GM12875 (cell line): ENCODE measurements around the gene ZNF576.

ENCODE experiments used
- H3K4me3 ChIP-seq: one replicate; pipeline ENCODE4 v1.5.1; 2011; ENCODE audit warnings: low read depth, low read length, control low read depth
- CTCF ChIP-seq: IDR thresholded peaks from 2 replicates; pipeline ENCODE4 v1.5.1; 2011; ENCODE audit warnings: low read depth, mild to moderate bottlenecking, control low read depth, inconsistent platforms, low read length, moderate library complexity, borderline replicate concordance; ENCODE audit not compliant: insufficient read depth

The ZNF576 gene

GRCh38 chr19:43638214-43638994 lies 42.0 kb downstream of the ZNF576 start:
- H3K4me3 ChIP-seq = no peak overlapping the region
- TF ChIP-seq CTCF = no peak

DNA sequence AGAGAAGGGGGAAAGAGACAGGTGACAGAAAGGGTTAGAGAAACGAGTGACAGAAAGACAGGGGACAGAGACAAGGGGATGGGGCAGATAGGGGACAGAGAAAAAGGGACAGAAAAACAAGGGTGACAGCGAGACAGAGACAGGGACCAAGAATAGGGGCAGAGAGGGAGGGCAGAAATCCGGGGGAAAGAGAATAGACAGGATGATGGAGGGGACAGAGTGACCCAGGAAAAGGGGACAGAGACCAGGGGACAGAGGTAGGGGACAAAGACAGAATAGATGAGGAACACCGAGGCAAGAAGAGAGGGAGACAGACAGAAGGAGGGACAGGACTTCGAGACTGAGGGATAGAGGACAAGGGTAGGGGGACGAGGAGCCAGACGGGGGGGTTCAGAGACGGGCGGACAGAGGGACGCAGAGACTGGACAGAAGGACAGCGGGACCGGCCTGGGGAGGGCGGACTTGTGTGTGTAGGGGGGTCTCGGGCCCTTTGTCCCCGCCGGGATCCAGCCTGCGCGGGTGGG lies 42.7 kb downstream of the ZNF576 start:
- TF ChIP-seq CTCF = no peak
- no peak overlapping the region for H3K4me3 ChIP-seq

GRCh38 chr19:43639519-43640423 lies 43.4 kb downstream of the ZNF576 start, which contains the start of gene CADM4:
Gene CADM4, minus strand, starts transcription at chr19:43639850. Its CDS starts 60 bp downstream, at chr19:43639790.
- no peak for TF ChIP-seq CTCF
- H3K4me3 ChIP-seq = no peak within 1 kb of the TSS

GRCh38 chr19:43640424-43640757 lies 44.0 kb downstream of the ZNF576 start:
- no peak overlapping the region for H3K4me3 ChIP-seq
- TF ChIP-seq CTCF = no peak

GRCh38 chr19:43641333-43641732 lies 44.9 kb downstream of the ZNF576 start:
- H3K4me3 ChIP-seq = no peak overlapping the region
- TF ChIP-seq CTCF = no peak

DNA sequence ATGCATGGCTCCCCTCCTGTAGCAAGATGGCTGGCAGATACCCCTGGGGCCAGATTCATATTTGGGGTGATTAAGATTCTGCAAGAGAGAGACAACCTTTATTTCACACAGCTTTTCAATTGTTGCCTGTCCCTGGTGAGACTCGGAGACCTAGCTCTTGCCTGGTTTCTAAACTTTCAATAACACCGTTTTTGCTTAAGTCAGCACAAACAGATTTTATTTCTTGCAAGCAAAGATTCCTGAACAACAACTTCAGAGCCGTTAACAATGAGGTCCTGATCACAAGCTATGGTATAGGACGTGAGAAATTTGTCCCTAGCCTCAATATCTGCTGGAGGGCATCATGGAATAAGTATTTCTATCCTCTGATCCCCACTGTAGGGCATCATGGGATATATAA lies 46.1 kb downstream of the ZNF576 start:
- no peak overlapping the region for H3K4me3 ChIP-seq

More for the DNA sequence above, 46.1 kb downstream of the ZNF576 start:
- no peak for TF ChIP-seq CTCF
